Neutrophil (primary cell): ENCODE results near the gene AP4S1.

Experiments used
- H3K27ac ChIP-seq: fragments of 200-600 bp; sonication (generic); 2 replicates; pipeline ENCODE4 v1.5.1; 2016; ENCODE audit warnings: mild to moderate bottlenecking, moderate library complexity
- H3K27me3 ChIP-seq: fragments of 200-600 bp; sonication (generic); 2 replicates; pipeline ENCODE4 v1.6.0; 2016; ENCODE audit warnings: mild to moderate bottlenecking
- H3K36me3 ChIP-seq: fragments of 200-600 bp; sonication (generic); 2 replicates; pipeline ENCODE4 v1.5.1; 2017
- H3K4me1 ChIP-seq, 2 experiments: fragments of 200-600 bp in 1 of 2; sonication (generic) in 1 of 2; 1 replicate in 1 of 2; 2 replicates in 1 of 2; pipeline versions ENCODE4 v1.5.1 to v1.6.1; 2013 to 2016; ENCODE audit warnings: low read depth in 1 of 2, low read length in 1 of 2, mild to moderate bottlenecking in 1 of 2, moderate library complexity in 1 of 2; ENCODE audit not compliant: control insufficient read depth in 1 of 2, insufficient read depth in 1 of 2
- H3K4me3 ChIP-seq, 2 experiments: fragments of 200-600 bp in 1 of 2; sonication (generic) in 1 of 2; 1 replicate in 1 of 2; 2 replicates in 1 of 2; pipeline ENCODE4 v1.5.1; 2013 to 2016; ENCODE audit warnings: low read depth in 1 of 2, low read length in 1 of 2, mild to moderate bottlenecking in 1 of 2, moderate library complexity in 1 of 2
- H3K9me3 ChIP-seq: fragments of 200-600 bp; sonication (generic); 2 replicates; pipeline ENCODE4 v1.5.1; 2016
- TF ChIP-seq, protein P1 (sequence below): fragments of 200-600 bp; sonication (generic); IDR thresholded peaks from 2 replicates; pipeline ENCODE4 v1.5.1; 2016; ENCODE audit warnings: antibody characterized with exemption

The AP4S1 gene

DNA sequence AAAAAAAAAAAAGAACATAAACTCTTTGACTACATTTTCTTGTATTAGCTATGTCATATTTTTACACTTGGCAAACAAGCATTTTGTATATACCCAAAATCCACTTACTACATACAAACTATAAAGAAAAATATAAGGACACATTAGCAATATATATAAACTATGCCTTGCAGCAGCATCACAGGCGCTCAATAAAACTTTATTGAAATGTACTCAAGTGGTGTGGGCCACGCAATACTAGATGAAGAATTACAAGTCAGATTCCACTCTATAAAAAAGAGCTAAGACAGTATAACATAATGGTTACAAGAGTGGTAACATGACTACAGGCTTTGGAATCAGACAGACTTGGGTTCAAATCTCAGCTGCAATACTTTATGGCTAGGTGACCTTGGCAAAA lies 3.1 kb upstream of the AP4S1 start:
- no peaks in the 10 kb centered on the region for H3K27me3 ChIP-seq
- no peak overlapping the region for H3K27ac ChIP-seq
- H3K9me3 ChIP-seq = no peaks in the 10 kb centered on the region
- H3K4me1 ChIP-seq = peaks cover 24% of the 10 kb centered on the region in 2 experiments
- TF ChIP-seq, protein P1, sequence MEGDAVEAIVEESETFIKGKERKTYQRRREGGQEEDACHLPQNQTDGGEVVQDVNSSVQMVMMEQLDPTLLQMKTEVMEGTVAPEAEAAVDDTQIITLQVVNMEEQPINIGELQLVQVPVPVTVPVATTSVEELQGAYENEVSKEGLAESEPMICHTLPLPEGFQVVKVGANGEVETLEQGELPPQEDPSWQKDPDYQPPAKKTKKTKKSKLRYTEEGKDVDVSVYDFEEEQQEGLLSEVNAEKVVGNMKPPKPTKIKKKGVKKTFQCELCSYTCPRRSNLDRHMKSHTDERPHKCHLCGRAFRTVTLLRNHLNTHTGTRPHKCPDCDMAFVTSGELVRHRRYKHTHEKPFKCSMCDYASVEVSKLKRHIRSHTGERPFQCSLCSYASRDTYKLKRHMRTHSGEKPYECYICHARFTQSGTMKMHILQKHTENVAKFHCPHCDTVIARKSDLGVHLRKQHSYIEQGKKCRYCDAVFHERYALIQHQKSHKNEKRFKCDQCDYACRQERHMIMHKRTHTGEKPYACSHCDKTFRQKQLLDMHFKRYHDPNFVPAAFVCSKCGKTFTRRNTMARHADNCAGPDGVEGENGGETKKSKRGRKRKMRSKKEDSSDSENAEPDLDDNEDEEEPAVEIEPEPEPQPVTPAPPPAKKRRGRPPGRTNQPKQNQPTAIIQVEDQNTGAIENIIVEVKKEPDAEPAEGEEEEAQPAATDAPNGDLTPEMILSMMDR = no peak
- no peak overlapping the region for H3K4me3 ChIP-seq
- peaks cover 9% of the 10 kb centered on the region for H3K36me3 ChIP-seq

DNA sequence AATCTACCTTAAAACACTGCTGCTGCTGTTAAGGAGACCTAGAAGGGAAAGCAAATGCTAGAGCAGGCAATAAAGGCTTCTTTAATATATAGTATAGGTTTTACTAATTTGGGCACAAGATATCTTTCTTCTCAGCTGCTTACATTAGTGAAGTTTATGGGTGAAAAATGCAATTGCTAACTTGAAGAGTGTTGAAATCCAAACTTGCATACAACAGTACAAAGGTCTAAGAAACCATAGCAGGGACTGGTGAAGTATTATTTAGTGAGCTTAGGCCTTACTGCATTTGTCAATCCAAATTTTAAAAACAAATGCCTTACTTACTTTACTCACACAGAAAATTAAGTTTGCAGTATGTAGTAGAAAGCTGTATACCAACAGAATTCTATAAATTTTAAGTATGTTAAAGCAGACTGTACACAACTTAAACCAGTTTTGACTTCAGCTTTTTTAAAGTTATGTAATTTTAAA lies 1.4 kb upstream of the AP4S1 start:
- peak overlapping the region; percentile 95 for H3K27ac ChIP-seq
- no peak overlapping the region for H3K4me3 ChIP-seq
- H3K27me3 ChIP-seq = no peaks in the 10 kb centered on the region
- no peaks in the 10 kb centered on the region for H3K9me3 ChIP-seq
- TF ChIP-seq, protein P1 = no peak
- no peaks in the 10 kb centered on the region for H3K36me3 ChIP-seq
- peaks cover 27 to 29% of the 10 kb centered on the region in 2 experiments for H3K4me1 ChIP-seq

DNA sequence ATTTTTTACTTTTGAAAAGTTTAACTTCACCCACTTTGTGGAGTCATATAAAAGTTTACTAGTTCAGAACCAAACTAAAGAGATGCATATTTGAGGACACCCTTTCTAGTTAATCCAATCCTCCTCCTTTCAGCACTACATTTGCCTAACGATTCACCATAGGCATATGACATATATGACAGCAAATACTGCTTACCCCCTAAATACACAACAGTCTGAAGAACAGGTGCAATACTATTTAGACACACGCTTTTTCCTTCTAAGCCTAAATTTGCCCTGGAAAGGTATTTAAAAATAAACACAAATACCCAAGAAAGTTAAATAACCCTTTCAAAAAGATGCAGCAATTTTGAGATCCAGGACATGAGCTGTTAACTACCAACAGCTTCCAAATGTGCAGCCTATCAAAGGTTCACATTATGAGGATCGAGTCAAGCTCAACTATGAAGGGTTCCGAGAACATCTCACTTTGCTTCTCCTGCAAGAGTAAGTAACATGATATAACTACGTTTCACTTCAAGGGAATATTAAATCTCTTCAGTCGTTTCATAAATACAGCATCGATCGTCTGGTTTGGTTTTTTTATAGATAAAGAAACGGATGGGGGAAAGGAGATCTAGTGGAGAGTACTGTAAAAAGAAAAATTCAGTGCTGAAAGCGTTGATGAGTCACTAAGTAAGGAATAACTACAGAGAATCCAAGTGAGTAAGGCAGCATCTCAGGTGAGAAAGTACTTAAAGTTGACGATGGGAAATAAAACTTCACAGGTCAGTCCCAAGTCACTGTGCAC lies 677 bp upstream of the AP4S1 start:
- TF ChIP-seq, protein P1 = no peak
- Histone ChIP-seq H3K4me3 (peak overlapping the region; percentile 66 to 90), H3K4me1 (peaks cover 27 to 29% of the 10 kb centered on the region in 2 experiments), H3K27me3 (no peaks in the 10 kb centered on the region), H3K9me3 (no peaks in the 10 kb centered on the region), H3K27ac (peak overlapping the region; percentile 95), H3K36me3 (no peaks in the 10 kb centered on the region)

DNA sequence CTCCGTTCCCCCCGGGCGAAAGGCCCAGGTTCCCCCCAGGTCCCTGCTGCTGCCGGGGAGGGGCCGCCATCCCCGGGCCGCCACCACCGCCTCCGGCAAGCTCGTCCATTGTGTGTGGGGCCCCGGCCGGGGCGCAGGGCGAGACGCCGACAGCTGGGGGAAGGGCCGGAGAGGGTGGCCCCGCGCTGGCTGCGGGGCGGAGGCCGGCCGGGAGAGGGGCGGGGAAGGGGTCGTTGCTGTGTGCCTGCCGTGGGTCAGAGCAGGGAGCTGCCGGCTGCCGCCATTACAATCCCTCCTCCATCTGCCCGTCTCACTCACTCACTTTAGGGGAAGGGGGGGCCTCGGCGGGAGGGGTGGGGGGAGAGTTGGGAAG lies 614 bp downstream of the AP4S1 start, which contains the start of gene STRN3:
Gene STRN3, minus strand, starts transcription at position 303 of the 373 bp plus-strand sequence. Its CDS starts 194 bp downstream, at position 109.
- TF ChIP-seq, protein P1 = no peak
- Histone ChIP-seq H3K9me3 (no peaks in the 10 kb centered on the region), H3K27ac (peak within 1 kb of the TSS; percentile 95), H3K36me3 (no peaks in the 10 kb centered on the region), H3K4me3 (peak within 1 kb of the TSS; percentile 66 to 90), H3K4me1 (peaks cover 32 to 33% of the 10 kb centered on the region in 2 experiments), H3K27me3 (no peaks in the 10 kb centered on the region)

DNA sequence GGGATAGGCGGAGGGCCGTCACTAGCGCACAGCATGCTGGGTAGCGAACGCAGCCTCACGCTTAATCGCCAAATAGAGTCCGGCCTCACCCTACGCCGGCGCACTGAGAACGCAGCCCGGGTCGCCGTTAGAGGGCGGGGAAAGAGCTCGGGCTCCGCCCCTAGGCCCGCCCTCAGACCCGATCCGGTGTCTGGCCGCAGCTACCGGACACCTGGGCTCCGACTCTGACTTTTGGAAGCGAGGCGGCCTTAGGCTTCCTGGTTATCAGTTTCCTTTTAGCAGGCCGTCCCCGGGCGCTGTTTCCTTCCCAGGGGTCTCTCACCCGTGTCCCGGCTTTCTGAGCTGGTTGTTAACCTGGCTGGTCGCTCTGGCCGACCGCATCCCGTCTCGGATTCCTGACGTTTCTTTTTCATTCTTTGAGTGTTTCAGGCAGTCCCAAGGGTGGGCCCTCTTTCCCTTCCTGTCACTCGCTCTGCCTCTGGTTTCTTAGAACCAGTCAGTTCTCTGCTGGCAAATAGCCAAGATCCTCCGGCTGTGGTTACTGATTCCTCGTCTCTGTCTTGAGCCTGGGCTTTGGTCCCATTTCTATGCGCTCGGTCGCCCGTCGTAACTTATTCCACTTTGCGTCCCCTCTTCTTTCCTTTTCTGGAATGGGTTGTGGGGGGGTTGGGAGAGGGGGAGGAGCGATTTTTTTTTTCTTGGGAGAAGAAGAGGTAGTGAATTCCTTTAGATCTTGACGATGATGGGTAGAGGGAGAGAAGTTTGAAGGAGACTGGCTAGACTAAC lies 1.2 kb downstream of the AP4S1 start:
- H3K4me3 ChIP-seq = peak overlapping the region; percentile 66 to 90

More for the DNA sequence above, 1.2 kb downstream of the AP4S1 start:
- Histone ChIP-seq H3K27me3 (no peaks in the 10 kb centered on the region), H3K27ac (peak overlapping the region; percentile 95), H3K36me3 (no peaks in the 10 kb centered on the region), H3K4me1 (peaks cover 38 to 39% of the 10 kb centered on the region in 2 experiments), H3K9me3 (no peaks in the 10 kb centered on the region)
- TF ChIP-seq, protein P1 = peak; percentile 36
